ENCODE measurements around the gene ZNF521. TPM values are rescaled to one million over a fixed set of nuclear protein-coding genes. Genes with fewer than 3 reads are reported as not detected.

The ZNF521 gene
- total and polyA plus RNA-seq, 2 donors (not counting 3 experiments of a cell fraction or from before 2014, with no cell fraction given) = 111 to 168 TPM

GRCh38 chr18:25287106-25287505, 64.9 kb downstream of the ZNF521 start:
- no peak for TF ChIP-seq POLR2A (IDR thresholded peaks at IDR 0.05; ENCODE audit: low read depth, low read length)
- no peak for TF ChIP-seq MAX (IDR thresholded peaks at IDR 0.05; ENCODE audit: insufficient read depth, insufficient read length)
- no peak for DNase-seq (ENCODE audit: low read depth, low spot score)
- Histone ChIP-seq H3K36me3 (ENCODE audit: control insufficient read depth in 2 of 2, extremely low read depth in 1 of 2, insufficient read depth in 2 of 2, low read length in 2 of 2) (peaks cover 0 to 3% of the 10 kb centered on the region in 2 experiments), H3K27me3 (ENCODE audit: control insufficient read depth in 2 of 2, insufficient read depth in 2 of 2, low read length in 2 of 2) (no peaks in the 10 kb centered on the region), H3K9me1 (replicated peaks; ENCODE audit: control insufficient read depth, extremely low read depth, insufficient read depth, low read length) (no peaks in the 10 kb centered on the region), H3K9ac (replicated peaks; ENCODE audit: extremely low read depth, insufficient read depth, low read length) (no peak overlapping the region), H3K4me3 (replicated peaks in 1 of 3; ENCODE audit: insufficient read depth in 1 of 3, low read depth in 1 of 3, low read length in 3 of 3) (no peak overlapping the region), H2AFZ (ENCODE audit: low read depth, low read length) (no peak overlapping the region), H4K20me1 (replicated peaks; ENCODE audit: control insufficient read depth, extremely low read depth, insufficient read depth, low read length) (no peaks in the 10 kb centered on the region), H3K9me3 (replicated peaks; ENCODE audit: control insufficient read depth, insufficient read depth, low read length) (no peaks in the 10 kb centered on the region), H3K4me1 (ENCODE audit: control insufficient read depth, extremely low read depth, insufficient read depth, low read length) (peaks cover 62% of the 10 kb centered on the region), H3K4me2 (ENCODE audit: insufficient read depth, low read length) (peak overlapping the region; percentile 3), H3K79me2 (ENCODE audit: control insufficient read depth, insufficient read depth, low read length) (peaks cover 66% of the 10 kb centered on the region), H3K27ac (ENCODE audit: insufficient read depth, low read depth, low read length) (no peak overlapping the region)
- CTCF ChIA-PET = interaction anchor here (0.9 to 2.6 kb wide), 3 partner anchors 10 to 20 kb away, joined by 3 to 11 read pairs (median 5); no protein-coding TSS in a partner anchor
- intact Hi-C loops (cut with micrococcal nuclease) (loop anchor here (10.0 kb wide), 1 partner anchor 608 kb away; no protein-coding TSS in a partner anchor), dilution Hi-C loops (cut with MboI; ENCODE audit: extremely low pct_ligation_motif_present, low sequenced_read_pairs) (no loop called here)
- BruUV-seq (replicated peaks) = no TSS peak
- FAIRE-seq = no peak
- POLR2A ChIA-PET = no interaction called here

DNA sequence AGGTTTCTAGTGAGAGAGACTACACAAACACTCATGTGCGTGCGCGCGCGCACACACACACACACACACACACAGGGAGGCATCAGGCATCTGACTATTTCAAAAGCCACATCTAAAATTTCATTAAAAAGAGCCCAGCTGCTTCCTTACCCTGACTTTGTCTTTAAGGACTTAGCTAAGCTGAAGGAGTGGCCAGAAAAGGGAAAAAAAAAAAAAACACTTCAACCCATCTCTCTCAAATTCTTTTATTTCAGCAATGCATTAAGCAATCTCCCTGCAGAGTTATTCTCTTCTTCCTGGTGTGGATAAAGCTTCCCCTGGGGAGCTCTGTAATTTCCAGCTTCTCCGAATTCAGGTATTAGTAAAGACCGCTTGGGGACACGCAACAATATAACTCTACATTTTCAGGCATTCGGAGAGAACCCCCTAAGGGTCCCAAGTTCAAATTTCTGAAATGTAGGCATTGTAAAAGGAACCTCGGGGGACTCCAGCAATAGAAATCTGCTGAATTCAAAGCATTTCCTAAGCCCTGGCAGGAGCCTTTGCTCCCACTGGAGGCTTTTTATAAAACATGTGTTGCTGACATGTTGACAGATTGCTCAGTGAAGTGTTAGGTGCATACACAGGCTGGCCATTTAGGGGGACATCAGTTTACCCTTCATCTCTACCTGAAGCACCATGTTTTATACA, 67.0 kb downstream of the ZNF521 start:
- BruUV-seq (replicated peaks) = no TSS peak
- no peak for FAIRE-seq
- Histone ChIP-seq H4K20me1 (replicated peaks; ENCODE audit: control insufficient read depth, extremely low read depth, insufficient read depth, low read length) (no peaks in the 10 kb centered on the region), H3K9me3 (replicated peaks; ENCODE audit: control insufficient read depth, insufficient read depth, low read length) (no peaks in the 10 kb centered on the region), H3K36me3 (ENCODE audit: control insufficient read depth in 2 of 2, extremely low read depth in 1 of 2, insufficient read depth in 2 of 2, low read length in 2 of 2) (no peaks in the 10 kb centered on the region), H2AFZ (ENCODE audit: low read depth, low read length) (no peak overlapping the region), H3K4me3 (replicated peaks in 1 of 3; ENCODE audit: insufficient read depth in 1 of 3, low read depth in 1 of 3, low read length in 3 of 3) (no peak overlapping the region), H3K9ac (replicated peaks; ENCODE audit: extremely low read depth, insufficient read depth, low read length) (no peak overlapping the region), H3K9me1 (replicated peaks; ENCODE audit: control insufficient read depth, extremely low read depth, insufficient read depth, low read length) (no peaks in the 10 kb centered on the region), H3K27ac (ENCODE audit: insufficient read depth, low read depth, low read length) (no peak overlapping the region), H3K27me3 (ENCODE audit: control insufficient read depth in 2 of 2, insufficient read depth in 2 of 2, low read length in 2 of 2) (no peaks in the 10 kb centered on the region), H3K79me2 (ENCODE audit: control insufficient read depth, insufficient read depth, low read length) (peaks cover 69% of the 10 kb centered on the region), H3K4me2 (ENCODE audit: insufficient read depth, low read length) (peak overlapping the region; percentile 34), H3K4me1 (ENCODE audit: control insufficient read depth, extremely low read depth, insufficient read depth, low read length) (peaks cover 80% of the 10 kb centered on the region)
- TF ChIP-seq MAX (IDR thresholded peaks at IDR 0.05; ENCODE audit: insufficient read depth, insufficient read length) = no peak
- TF ChIP-seq GATA2 (IDR thresholded peaks at IDR 0.05; ENCODE audit: insufficient read depth, insufficient read length, low read depth, low read length) = no peak
- no peak for TF ChIP-seq FOS (IDR thresholded peaks at IDR 0.05; ENCODE audit: borderline replicate concordance, insufficient read depth, low read length)
- no peak for TF ChIP-seq POLR2AphosphoS5 (IDR thresholded peaks at IDR 0.05; ENCODE audit: insufficient read depth, low read depth, low read length)
- TF ChIP-seq, protein P1, sequence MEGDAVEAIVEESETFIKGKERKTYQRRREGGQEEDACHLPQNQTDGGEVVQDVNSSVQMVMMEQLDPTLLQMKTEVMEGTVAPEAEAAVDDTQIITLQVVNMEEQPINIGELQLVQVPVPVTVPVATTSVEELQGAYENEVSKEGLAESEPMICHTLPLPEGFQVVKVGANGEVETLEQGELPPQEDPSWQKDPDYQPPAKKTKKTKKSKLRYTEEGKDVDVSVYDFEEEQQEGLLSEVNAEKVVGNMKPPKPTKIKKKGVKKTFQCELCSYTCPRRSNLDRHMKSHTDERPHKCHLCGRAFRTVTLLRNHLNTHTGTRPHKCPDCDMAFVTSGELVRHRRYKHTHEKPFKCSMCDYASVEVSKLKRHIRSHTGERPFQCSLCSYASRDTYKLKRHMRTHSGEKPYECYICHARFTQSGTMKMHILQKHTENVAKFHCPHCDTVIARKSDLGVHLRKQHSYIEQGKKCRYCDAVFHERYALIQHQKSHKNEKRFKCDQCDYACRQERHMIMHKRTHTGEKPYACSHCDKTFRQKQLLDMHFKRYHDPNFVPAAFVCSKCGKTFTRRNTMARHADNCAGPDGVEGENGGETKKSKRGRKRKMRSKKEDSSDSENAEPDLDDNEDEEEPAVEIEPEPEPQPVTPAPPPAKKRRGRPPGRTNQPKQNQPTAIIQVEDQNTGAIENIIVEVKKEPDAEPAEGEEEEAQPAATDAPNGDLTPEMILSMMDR (IDR thresholded peaks at IDR 0.05; ENCODE audit: extremely low read depth in 1 of 2, insufficient read depth in 1 of 2, low read depth in 1 of 2, low read length in 2 of 2) = no peak
- TF ChIP-seq POLR2A (IDR thresholded peaks at IDR 0.05; ENCODE audit: low read depth, low read length) = no peak
- no peak for TF ChIP-seq EZH2 (IDR thresholded peaks at IDR 0.05; ENCODE audit: borderline replicate concordance, low read depth, low read length, severe bottlenecking)
- TF ChIP-seq MYC (IDR thresholded peaks at IDR 0.05; ENCODE audit: low read depth, low read length) = no peak
- CTCF ChIA-PET = interaction anchor here (1.0 to 2.6 kb wide), 4 partner anchors 9 to 45 kb away, joined by 3 to 11 read pairs (median 4); no protein-coding TSS in a partner anchor
- DNase-seq (ENCODE audit: low read depth, low spot score) = no peak
- dilution Hi-C loops (cut with MboI; ENCODE audit: extremely low pct_ligation_motif_present, low sequenced_read_pairs) = no loop called here
- intact Hi-C loops (cut with micrococcal nuclease) = loop anchor here (10.0 kb wide), 1 partner anchor 610 kb away; no protein-coding TSS in a partner anchor
- POLR2A ChIA-PET = interaction anchor here (0.6 kb wide), 1 partner anchor 46 kb away, joined by 3 read pairs; no protein-coding TSS in a partner anchor

All from endothelial cell of umbilical vein (primary cell).